NCI-H1092 treated with DMSO at 0.1 percent for 48 hours (cell line): Measurements from ENCODE around the gene MAP3K21.
A peak's percentile ranks its signal among the peaks of the same experiment; 100 is the strongest.

Experiments
- DNase-seq: peaks from one replicate; lab custom pipeline; 2025; lab: John Stamatoyannopoulos, UW

Gene MAP3K21

DNA sequence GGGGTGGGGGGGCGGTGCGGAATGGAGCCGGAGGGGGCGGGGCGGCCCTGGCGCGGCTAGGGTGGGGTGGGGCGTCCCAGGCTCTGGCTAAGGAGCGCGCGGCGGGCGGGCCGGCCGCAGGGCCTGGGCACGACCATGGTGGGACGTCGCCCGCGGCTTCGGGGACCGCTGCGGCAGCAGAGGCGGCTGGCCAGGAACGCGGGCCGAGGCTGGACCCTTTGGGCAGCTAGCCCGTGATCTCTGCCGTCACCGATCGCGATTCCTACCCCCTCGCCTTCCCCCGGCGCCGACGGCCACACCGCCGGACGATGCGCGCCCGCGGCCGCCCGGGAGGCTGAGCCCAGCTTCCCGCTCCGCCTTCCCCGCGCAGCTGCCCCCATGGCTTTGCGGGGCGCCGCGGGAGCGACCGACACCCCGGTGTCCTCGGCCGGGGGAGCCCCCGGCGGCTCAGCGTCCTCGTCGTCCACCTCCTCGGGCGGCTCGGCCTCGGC, at the start of gene MAP3K21:
MAP3K21 (plus strand) TSS at position 74 of the 491 bp plus-strand sequence; CDS start at position 379, 305 bp downstream.
- DNase-seq = no peak

DNA sequence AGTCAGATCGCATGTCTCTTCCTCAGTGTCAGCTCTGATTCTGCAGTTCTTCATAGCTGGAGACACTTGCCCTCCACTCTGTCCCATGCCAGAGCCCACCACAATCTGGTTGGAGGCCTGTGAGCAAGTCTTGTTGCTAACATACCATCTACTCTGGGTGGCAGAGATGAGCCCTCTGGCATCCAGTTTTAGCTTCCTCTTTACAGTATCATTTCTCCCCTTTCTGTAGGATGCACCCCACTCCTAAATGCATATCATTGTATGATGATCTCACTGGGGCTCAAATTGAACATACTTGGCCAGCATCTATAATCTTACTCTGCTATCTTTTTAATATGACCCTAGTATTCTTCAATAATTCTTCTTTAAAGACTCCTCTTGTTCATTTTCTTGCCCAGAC, 48.9 kb upstream of the MAP3K21 start:
- no peak for DNase-seq

DNA sequence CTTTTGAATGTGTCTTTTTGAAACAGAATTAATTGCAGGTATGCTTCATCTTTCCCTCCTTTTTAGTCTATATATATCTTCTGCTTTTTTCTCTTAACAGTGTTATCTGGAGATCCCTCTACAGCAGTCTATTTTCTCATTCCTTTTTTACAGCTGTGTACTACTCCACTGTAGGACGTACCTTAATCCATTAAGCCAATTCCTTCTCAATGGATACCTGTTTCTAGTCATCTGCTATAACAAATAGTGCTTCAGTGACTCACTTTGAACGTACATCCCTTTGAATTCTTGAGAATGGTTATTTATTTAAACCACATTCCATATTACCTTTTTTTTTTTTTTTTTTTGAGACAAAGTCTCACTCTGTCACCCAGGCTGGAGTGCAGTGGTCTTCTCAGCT, 47.6 kb upstream of the MAP3K21 start:
- DNase-seq = no peak

DNA sequence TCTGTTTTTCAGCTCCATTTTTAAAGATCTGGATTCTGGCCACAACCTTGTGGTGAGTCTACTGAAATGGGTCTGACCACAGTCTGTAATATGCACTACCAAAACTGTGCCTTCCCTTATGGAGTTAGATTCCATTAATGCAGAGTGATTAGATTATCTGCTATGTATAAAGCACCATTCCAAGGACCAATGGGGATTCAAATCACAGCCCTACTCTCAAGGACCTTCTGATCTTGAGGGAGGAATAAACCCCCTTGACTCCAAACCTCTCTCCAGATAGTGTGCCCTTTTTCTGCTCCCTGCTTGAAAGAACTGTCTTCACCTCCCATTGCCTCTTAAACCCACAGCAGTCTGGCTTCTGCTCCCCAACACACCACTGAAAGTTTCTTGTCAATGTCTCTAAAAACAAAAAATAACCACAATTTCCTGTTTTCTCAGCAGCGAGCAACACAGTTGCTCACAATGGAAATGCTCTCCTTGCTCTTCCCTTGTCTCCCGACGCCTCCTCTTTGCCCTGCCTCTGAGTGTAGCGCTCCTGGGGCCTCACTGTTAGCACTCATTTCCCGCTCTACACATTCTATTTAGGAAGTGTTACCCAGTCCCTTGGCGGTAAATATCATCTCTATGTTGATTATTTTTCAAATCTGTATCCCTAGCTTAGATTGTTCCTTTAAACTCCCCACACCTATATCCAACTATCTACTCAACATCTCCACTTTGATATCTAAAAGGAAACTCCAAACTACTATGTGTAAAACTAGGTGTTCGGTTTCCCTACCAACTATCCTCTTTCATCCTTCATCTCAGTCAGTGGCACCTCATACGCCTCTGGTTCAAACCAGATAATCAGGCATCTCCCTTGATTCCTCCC, 45.6 kb upstream of the MAP3K21 start:
- no peak for DNase-seq

DNA sequence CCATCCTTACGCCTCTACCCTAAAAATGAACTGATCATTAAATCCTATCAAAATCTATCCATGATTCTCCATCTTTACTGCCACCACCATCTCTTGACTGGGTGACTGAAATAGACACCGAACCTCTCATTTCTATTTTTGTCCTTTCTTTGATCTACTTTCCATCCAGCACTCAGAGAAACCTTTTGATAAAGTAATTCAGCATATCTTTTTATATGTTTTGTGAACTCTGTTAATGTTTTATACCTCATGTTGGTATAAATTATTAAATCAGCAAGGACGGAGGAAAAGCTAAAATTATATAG, 45.0 kb upstream of the MAP3K21 start:
- DNase-seq = no peak

DNA sequence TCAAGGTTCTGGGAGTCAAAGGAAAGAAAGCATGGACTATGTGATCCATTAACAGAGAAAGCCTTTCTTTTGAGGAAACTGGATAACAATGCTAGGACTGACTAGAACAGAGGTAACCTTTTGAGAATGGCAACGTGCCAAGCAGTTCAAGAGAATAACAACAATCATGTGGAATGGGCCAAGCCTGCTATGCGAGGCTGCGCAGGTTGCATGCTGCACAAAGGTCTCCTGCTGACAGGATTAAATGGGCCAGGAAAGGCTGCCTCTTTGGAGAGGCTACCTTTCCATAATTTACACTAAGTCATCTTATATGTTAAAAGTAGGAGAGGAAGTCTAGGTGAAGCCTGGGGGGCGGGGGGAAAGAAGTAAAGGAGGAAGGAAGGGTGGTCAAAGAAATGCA, 37.8 kb upstream of the MAP3K21 start:
- DNase-seq = peak; percentile 42

DNA sequence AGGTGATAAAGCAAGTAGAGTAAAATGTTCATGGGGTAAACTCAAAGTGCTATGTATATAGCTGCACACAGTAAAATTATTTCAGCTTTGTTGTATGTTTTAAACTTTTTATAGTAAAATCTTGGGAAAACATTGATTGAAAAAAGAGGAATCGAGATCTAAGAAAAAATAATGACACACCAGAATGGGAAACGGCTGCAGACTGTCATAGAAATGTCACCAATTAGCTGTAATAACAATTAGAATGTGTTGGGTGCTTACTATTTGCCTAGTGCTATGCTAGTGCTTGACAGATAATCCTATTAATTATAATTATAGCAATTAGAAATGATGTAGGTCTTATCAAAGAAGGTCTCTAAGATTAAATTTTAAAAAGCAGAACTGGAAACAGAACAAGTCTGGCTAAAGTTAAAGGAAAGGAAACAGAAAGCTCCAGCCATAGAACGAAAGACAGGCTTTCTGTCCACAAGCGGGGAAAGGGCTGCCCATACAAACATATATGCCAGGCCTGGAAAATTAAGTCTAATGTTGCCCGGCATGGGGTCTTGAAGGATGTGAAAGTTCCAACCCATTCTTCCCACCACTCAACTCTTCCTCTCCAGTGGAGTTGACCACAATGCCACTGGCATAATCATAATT, 37.0 kb upstream of the MAP3K21 start:
- DNase-seq = no peak

DNA sequence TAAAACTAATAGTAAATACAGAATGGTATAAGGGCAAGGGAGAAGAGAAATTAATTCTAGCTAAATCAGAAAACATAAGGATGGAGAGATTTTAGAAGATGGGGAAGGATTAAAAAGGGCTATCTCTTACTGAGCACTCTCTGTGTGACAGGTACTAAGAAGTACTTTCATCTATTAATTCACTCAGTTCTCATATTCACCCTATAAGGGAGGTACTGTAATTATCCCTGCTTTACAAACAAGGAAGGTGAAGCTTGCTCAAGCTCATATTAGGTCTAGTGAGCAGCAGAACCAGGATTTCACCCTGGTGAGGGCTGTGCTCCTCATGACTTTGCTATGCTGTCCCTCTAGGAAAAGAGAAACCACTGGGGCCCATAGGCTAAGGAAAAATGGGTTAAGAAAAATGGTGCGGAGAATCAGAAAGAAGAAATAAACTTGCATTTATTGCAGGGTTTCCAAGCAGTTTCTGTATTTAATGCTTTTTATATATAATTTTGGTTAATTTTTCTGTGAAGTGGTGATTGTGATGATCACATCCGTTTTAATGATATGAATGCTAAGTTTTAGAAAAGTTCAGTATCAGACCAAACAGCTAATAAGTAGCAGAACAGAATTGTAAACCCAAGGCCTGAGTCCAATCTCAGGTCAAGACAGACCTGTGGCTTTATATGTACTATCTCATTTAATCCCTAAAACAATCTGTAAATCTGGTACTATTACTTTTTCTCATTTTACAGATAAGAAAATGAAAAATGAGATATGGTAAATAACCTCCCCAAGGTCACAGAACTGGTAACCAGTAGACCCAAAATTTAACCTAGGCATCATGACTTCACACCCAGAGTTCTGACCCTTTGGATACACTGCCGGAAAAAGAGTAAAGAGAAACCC, 33.7 kb upstream of the MAP3K21 start:
- DNase-seq = no peak

DNA sequence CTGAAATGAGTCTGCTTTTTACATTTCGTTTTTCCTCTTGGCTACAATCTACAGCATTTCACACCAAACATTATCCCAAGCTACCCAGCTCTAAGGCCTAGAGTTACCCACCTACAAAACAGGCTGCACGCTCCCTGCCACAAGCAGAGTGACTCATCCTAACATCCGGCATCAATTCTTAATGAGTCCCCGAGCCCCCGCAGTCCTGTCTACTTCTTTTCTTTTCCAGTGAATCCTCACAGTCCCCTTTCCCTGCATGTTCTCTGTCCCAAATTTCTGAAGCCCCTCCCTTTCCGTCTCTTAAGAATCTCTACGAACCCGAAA, 32.6 kb upstream of the MAP3K21 start:
- DNase-seq = peak; percentile 23

DNA sequence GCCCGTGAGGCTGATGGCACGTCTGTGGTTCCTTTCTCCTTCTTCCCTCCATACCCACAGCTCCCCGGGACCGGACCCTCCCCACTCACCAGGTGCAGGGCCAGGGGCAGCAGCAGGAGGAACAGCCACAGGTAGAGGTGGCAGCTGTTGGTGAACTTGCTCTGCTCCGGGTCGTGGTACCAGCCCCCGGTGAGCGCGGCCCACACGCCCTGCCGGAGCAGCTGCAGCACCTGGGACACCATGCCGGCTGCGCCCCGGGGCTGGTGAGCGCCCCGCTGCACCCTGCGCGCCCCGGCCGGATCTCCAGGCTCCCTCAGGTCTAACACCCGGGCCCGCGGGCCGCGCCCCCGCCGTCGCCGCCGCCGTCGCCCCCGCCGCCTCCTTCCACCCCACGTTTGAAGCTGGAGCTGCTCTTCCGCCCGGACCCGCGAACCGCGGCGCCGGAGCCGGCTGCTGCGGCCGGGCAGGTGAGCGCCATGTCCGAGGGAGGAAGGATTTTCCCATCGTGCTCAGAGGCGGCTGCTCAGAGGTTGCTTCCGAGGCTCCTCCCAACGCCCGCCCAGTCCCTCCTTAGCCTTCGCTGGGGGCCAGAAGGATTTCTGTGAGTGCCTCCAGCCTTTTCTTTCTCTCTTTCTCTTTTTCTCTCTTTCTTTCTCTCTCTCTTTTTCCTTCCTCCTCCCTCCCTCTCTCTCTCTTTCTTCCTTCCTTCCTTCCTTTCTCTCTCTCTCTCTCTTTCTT, 32.1 kb upstream of the MAP3K21 start, which contains the start of gene PCNX2:
PCNX2 (minus strand) TSS at position 489 of the 738 bp plus-strand sequence; CDS start at position 242, 247 bp downstream.
- DNase-seq = peak; percentile 74

DNA sequence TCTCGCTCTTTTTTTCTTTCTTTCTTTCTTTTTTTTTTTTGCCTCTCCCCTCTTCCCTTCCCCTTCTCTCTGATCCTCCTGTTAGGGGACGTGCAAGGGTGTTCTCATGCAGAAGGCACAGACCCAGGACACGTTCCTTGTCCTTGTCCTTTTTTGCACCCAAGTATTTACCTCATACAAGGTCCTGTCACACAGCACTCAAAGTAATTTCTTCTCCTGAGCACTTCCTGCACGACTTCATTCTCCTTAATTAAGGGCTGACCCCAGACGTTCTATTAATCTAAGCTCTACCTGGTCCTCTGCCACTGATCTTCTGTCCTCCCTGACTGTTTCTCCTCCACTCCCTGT, 31.6 kb upstream of the MAP3K21 start:
- no peak for DNase-seq

DNA sequence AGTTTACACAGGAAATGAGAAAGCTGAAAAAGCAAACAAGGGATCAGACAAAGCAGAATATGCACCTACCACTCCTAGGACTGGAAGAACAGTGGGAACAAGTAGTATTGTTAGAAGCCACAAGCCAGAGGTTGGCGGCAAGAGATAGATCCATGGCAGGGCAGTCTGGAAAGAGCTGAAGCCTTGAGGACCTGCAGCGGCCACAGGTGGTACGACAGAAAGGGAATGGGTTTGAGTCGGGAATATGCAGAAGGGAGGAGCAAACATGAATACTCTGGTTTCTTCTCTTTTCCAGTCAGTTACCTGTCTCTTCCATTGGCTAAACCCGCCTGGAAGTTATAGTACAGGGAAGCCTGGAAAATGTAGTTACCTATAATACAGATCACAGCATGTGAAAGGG, 28.1 kb upstream of the MAP3K21 start:
- no peak for DNase-seq

DNA sequence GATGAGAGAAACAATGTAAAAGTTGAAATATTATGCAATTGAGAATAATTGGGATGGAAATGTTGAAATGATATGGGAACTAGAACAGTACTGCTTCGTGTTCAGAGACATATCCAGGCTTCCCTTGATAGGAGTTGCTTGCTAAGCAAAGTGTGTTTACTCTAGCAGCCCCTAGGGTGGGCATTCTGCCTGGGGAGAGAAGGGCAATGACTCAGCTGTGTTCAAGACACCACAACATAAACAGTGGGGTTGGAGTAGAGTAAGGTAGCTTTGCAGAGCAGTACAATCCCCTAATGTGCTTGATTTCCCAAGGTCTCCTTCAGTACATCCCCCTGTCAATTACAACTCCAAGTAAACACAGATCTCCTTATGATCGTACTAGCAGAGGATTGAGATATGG, 27.2 kb upstream of the MAP3K21 start:
- DNase-seq = no peak

DNA sequence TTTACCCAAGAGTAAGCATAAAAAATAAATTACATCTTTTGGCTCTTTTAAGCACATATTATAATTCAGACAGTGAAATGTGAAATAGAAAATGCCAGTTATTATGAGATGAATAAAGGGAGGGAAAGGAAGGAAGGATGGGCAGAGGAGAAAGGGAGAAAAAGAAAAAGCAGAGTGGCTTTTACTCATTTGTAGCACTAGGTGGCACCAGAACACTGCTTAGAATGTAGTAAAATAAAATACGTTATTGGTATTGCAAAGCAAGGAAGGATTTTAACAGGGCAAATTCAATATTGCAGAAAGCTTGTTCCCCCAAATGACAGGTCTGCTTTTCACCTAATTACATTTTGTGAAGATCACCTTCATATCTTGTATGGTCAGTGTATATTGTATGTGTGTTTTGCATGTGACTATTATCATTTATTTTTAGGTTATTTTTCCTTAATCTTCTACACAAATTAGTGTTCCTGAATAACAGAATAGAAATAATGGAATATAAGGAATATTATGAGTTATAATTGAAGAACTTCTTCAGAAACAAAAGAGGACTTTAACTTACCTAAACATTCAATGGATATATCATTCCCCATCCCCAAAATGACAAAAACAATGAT, 22.9 kb upstream of the MAP3K21 start:
- peak; percentile 68 for DNase-seq

DNA sequence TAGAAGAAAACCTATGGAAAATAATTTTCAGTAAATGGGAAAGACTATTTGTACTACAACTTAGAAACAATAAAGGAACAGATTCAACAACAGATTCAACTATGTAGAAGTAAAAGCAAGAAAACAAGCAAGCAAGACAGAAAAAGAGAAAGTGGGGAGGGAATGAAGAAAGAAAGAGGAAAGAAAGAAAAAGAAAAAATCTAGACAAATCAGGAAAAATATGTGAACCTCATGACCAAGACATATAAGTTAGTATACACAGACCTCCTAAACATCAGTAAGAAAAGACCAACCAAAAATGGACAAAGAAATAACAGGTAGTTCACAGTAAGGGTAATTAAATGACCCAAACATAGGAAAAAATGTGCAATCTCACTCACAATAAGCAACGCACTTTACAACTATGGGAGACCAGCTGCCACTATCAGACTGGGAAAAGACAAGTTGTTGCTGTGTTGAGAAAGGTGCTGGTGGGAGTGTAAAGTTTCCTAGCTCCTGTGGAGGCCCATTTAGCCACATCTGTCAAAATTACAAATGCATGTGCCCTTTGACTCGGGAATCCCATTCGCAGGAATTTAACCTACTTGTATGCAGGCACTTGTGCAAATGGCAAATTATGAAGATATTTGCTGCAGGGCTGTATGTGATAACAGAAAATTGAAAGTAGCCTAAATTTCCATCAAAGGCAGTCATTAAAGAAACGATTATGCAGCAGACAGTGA, 13.9 kb upstream of the MAP3K21 start:
- no peak for DNase-seq

DNA sequence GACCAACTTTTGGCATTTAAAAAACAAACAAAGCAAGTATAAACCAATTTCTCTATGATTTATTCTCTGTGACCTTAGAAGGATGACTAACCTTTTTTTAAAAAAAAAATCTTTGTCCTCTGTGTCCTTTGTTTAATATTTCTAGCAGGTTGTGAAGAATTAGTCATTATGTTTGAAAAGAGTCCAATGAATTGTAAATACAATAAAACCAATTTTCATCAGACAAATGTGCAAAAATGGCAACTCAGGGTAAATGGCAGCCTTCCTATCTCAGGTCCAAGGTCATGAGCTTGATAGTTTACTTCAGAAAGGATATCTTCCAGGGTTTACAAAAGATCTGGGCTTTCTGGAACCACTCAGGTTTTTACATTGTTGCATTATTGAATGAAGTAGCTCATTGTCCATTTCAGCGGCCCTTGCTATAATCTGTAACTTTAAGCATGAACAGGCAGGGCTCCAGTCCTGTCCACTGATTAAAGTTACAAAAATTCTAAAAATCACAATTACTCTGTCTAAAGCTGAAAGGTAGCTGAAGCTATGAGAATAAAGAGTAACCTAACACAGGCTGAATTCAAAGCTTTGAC, 11.7 kb upstream of the MAP3K21 start:
- DNase-seq = no peak

DNA sequence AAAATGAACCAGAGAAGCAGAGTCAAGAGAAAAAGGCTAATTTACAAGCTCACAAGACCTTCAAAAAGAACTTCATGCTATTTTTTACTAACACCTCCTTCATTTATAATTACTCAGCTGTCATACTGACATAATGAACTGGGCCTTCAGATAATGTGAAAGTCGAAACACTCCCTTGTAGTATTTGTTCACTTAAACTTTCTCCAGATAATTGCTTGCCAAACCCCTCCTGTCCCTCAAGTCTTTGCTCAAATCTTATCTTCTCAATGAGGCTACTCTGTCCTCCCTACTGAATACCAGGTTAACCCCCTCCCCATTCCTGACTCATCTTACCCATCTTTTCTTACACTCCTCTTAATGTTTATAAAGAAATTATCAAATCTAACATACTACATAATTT, 11.1 kb upstream of the MAP3K21 start:
- DNase-seq = no peak

DNA sequence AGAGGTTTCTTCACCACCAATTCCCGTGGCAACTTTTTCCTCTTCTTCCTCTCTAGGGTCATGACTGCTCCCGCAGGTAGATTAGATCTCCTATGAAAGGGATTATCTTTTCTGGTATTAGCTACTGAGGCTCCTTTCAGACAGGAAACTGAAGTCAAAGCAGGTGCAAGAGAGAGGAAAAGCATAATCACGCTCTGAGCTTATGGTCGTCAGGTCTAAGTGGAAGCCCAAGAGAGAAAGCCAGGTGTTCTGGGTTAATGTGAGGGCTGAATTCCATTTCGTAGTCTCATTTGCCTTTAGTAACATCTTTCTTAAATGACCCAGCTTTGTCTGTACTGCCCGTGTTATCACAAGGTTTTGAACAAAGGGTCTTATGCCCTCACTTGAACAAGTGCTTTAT, 8.3 kb upstream of the MAP3K21 start:
- DNase-seq = no peak

DNA sequence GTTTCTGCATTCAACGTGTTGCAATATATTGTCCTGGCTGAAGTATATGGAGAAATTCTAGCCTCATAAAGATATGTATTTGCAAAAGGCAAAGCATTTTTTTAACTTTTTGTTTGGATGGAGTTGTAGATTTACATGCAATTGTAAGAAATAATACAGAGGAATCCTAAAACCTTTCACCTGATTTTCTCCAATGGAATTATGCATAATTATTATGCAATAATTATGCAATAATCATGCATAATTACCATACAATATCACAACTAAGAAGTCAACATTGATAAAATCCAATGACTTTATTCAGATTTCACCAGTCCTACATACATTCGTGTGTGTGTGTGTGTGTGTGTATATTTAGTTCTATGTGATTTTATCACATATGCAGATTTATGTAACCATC, 7.5 kb upstream of the MAP3K21 start:
- no peak for DNase-seq

DNA sequence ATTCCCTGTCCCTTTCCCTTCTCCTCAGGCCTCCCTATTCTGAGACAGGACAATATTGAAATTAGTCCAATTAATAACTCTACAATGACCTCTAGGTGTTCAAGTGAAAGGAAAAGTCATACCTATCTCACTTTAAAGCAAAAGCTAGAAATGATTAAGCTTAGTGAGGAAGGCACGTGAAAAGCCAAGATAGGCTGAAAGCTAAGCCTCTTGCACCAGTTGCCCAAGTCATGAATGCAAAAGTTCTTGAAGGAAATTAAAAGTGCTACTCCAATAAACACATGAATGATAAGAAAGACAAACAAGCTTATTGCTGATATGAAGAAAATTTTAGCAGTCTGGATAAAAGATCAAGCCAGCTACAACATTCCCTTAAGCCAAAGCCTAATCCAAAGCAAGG, 3.8 kb upstream of the MAP3K21 start:
- DNase-seq = no peak

DNA sequence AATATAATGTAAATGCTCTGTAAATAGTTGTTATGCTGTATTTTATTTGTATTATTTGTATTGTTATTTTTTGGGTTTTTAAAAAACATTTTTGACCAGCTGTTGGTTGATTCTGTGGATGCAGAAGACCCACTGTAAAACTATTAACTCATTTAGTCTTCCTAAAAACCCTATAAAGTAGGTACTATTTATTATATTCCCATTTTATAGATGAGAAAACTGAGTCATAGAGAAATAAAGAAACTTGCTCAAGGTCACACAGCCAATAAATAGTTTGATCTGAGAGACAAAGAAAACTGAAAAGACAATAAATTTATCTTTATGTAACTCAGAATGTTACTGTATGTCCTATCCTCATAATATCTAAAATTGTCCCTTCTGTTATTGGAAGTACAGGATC, 1.2 kb upstream of the MAP3K21 start:
- no peak for DNase-seq
